ENCODE results near the gene GBP7. TPM values are rescaled to one million over a fixed set of nuclear protein-coding genes. Genes with fewer than 3 reads are reported as not detected.

Gene GBP7
- total RNA-seq, 1 donor: not detected

- DNase-seq (ENCODE audit: low read depth): no peak
Observed at GRCh38 chr1:89125240-89125912, 50.4 kb downstream of the GBP7 start.

GRCh38 chr1:89121641-89122040 is 54.2 kb downstream of the GBP7 start:
- TF ChIP-seq, protein P1, sequence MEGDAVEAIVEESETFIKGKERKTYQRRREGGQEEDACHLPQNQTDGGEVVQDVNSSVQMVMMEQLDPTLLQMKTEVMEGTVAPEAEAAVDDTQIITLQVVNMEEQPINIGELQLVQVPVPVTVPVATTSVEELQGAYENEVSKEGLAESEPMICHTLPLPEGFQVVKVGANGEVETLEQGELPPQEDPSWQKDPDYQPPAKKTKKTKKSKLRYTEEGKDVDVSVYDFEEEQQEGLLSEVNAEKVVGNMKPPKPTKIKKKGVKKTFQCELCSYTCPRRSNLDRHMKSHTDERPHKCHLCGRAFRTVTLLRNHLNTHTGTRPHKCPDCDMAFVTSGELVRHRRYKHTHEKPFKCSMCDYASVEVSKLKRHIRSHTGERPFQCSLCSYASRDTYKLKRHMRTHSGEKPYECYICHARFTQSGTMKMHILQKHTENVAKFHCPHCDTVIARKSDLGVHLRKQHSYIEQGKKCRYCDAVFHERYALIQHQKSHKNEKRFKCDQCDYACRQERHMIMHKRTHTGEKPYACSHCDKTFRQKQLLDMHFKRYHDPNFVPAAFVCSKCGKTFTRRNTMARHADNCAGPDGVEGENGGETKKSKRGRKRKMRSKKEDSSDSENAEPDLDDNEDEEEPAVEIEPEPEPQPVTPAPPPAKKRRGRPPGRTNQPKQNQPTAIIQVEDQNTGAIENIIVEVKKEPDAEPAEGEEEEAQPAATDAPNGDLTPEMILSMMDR (IDR thresholded peaks at IDR 0.05; ENCODE audit: insufficient read depth, low read length): no peak
- H3K4me3 ChIP-seq (ENCODE audit: low read depth, low read length): no peak overlapping the region
- DNase-seq (ENCODE audit: low read depth): no peak

More at GRCh38 chr1:89125240-89125912, 50.4 kb downstream of the GBP7 start:
- peak overlapping the region; percentile 60 for H3K4me3 ChIP-seq (ENCODE audit: low read depth, low read length)
- TF ChIP-seq, protein P1 (IDR thresholded peaks at IDR 0.05; ENCODE audit: insufficient read depth, low read length): no peak

DNA sequence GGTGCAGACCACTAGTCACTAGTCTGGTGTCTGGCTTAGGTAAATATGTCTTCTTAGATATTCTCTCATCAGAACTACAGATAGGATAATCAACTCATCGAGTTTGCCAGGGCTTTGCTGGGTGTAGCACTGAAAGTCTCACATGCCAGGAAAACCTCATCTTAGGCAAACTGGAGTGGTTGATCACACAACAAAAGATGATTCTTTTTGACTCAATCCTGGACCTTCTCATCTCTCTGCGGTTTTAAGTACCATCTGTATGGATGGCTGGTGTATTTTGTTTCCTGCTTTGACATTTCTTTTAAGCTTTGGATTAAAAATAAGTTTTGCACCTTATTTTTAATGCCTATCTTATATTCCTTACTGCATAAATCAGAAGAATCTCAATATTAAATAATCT is 61.1 kb downstream of the GBP7 start:
- DNase-seq (ENCODE audit: low read depth): no peak
- TF ChIP-seq, protein P1 (IDR thresholded peaks at IDR 0.05; ENCODE audit: insufficient read depth, low read length): no peak
- no peak overlapping the region for H3K4me3 ChIP-seq (ENCODE audit: low read depth, low read length)

DNA sequence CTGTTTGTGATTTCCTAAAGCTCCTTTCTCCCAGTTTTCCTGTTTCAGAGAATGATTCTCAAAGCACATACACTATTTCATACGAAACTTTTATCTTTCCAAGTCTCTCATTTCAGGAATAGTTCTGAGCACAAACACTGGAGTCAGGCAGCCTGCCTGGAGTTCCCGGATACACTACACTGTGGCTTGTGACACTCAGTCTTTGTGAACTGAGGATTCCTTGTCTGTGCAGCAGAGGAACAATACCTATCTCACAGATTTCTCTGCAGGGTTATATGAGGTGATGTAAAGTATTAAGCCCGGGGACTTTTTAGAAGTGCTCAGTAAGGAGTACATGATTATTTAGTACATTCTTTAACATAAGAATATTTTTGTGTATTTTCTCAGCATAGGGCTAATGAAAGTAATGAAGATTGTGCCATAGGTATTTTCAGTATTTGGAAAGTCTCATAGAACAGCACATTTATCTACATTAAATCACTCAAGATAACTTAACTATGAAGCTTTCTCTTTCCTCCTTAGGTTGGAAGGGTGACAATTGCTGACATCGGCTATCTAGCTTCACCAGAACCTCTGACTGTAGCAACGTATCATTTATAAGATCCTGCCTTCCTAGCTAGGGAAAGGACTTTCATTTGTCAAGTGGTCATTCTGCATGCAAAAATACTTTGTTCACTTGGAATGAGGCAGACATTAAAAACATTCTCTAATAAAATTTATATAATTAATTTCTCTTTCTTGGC is 62.8 kb downstream of the GBP7 start:
- TF ChIP-seq, protein P1 (IDR thresholded peaks at IDR 0.05; ENCODE audit: insufficient read depth, low read length): no peak

DNA sequence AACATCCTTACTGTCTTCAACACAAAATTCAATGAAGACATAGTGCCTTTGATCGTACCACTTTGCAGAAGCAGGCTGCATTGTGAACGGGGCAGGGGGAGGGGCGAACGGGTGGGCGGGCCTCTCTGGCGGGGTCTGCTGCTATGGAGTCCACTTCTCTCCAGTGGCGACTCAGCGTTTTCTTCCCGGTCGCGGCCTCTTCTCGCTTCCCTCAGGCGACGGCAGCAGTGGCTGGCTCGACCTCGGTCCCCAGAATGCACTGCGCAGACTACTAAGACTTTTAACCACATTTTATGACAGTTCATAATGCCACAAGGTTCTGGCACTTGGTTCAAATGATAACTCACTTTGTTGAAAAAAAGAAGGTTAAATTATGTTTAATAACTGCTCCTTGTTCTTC is 71.1 kb downstream of the GBP7 start:
- DNase-seq (ENCODE audit: low read depth): no peak
- TF ChIP-seq, protein P1 (IDR thresholded peaks at IDR 0.05; ENCODE audit: insufficient read depth, low read length): no peak
- no peak overlapping the region for H3K4me3 ChIP-seq (ENCODE audit: low read depth, low read length)

More for the DNA sequence above, 62.8 kb downstream of the GBP7 start:
- peak; percentile 7 for DNase-seq (ENCODE audit: low read depth)
- no peak overlapping the region for H3K4me3 ChIP-seq (ENCODE audit: low read depth, low read length)

- no peak overlapping the region for H3K4me3 ChIP-seq (ENCODE audit: low read depth, low read length)
- DNase-seq (ENCODE audit: low read depth): no peak
Observed at GRCh38 chr1:89104147-89104546, 71.7 kb downstream of the GBP7 start.

More at GRCh38 chr1:89104147-89104546, 71.7 kb downstream of the GBP7 start:
- TF ChIP-seq, protein P1 (IDR thresholded peaks at IDR 0.05; ENCODE audit: insufficient read depth, low read length): no peak

Measured in fibroblast of the aortic adventitia (primary cell).